GM18499 (cell line): ENCODE measurements around the gene ADIRF.
"Not testable (repeated sequence)": the region's sequence is repeated elsewhere in the genome, so short reads cannot be mapped to it uniquely, and the experiment has no call there.

Experiments used
- ATAC-seq: cut with Tn5 transposase; IDR thresholded peaks from one replicate; pipeline ENCODE4 v1.9.1; 2021; ENCODE audit warnings: moderate number of reproducible peaks; ENCODE audit not compliant: insufficient read depth, unreplicated experiment

The ADIRF gene

DNA sequence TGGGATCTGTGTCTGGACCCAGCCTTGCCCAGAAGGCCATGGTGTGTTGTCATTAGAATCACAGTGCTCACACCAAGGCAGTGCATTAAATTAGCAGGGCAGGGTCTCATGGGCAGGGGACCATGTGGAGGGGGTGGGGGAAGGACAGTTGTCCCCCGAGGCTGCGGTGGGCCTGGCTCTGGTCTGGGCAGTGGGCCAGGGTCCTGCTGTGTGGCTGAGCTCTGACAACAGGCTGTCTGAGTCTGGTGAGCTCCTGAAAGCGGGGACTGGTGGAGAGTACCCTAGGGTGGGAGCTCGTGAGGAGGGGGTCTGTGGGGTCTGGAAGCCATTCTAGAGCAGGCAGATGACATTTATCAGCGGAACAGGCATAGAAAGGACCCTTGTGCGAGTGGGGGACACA, 49.8 kb downstream of the ADIRF start:
- not testable (repeated sequence) for ATAC-seq

- ATAC-seq: not testable (repeated sequence)
These were observed 50.8 kb downstream of the ADIRF start for GRCh38 chr10:87019066-87019465.

- not testable (repeated sequence) for ATAC-seq
These were observed 51.2 kb downstream of the ADIRF start for GRCh38 chr10:87019504-87019903.

GRCh38 chr10:87020056-87020455, 51.8 kb downstream of the ADIRF start, which contains the start of gene FAM25A:
TSS of gene FAM25A (plus strand) at chr10:87020294. CDS start at chr10:87020325, 31 bp downstream.
- not testable (repeated sequence) for ATAC-seq
